Measurements from ENCODE around the gene GRIK5.
"Not testable (repeated sequence)": the region's sequence is repeated elsewhere in the genome, so short reads cannot be mapped to it uniquely, and the experiment has no call there.

GRIK5 gene

DNA sequence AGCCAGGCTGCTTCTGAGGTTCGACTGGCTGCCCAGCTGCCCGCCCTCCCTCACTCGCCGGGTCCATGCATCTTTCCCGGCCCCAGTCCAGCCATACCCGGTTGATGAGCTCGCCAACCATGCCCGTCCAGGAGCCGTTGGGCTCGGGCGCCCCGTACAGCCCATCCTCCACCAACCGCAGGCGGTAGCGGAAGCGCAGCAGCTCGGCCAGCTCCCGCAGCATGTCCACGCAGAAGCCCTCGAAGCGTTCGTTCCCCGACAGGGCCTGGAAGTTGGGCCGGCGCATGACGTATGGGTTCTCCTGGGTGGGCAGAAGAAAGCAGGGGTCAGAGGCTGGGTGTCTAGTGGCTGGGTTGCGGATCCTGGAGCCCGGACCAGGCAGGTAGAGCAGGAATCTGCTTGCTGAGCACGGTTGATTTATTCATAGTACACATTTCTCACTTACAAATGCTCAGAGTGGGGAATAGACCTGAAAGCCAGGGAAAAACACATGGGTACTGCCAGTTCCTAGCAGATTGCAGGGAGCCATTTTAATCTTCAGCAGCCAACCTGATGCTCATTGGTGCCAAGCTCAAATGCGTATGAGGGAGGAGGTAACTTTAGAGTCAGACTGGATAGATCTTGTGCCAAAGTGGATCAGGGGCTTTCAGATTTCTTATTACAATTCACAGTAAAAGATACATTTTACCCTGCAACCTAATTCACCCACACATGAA is 27.4 kb downstream of the GRIK5 start:
- DNase-seq: no peak

DNA sequence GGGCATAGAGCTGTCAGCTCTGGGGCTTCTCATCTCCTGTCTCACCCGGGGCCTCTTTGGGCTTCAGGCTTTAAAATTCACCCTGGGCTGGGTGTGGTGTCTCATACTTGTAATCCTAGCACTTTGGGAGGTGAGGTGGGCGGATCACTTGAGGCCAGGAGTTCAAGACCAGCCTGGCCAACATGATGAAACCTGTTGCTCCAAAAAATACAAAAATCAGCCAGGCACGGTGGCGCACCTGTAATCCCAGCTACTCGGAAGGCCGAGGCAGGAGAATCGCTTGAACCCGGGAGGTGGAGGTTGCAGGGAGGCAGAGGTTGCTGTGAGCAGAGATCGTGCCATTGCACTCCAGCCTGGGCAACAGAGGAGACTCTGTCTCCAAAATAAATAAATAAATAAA is 29.5 kb downstream of the GRIK5 start:
- DNase-seq: not testable (repeated sequence)

DNA sequence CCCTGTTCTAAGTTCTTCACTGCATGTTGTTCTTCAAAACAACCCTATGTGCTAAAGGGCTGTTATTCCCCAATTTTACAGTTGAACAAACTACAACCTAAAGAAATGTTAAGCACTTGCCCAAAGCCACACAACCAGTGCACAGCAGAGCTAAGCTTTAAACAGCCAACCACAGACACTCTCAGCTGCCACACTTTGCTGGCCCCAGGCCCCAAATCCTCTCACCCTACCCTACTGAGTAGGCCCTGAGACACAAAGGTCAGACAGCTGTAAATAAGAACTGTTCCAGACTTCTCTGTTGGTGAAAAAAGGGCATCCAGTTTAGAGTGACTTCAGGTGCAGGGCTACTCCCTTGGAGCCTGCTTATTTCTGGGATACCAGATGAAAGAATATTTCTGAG is 30.0 kb downstream of the GRIK5 start:
- DNase-seq: no peak

DNA sequence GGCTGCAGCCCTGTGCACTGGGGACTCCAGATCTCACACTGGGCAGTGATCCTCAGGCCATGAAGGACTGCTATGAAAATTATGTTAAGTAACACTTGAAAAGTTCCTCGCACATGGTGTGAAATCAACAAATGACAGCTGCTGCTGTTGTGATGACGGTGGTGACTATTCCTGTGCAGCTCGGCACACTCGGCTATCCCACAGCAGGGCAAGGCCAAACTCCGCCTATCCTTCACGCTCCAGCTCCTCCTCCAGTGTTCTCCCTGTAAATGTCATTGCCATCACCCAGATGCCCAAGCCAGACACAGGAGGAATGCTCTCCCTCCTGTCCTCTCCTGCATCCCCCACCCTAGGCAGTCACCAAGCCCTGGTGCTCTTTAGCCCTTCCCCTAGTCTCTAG is 31.3 kb downstream of the GRIK5 start:
- DNase-seq: no peak

DNA sequence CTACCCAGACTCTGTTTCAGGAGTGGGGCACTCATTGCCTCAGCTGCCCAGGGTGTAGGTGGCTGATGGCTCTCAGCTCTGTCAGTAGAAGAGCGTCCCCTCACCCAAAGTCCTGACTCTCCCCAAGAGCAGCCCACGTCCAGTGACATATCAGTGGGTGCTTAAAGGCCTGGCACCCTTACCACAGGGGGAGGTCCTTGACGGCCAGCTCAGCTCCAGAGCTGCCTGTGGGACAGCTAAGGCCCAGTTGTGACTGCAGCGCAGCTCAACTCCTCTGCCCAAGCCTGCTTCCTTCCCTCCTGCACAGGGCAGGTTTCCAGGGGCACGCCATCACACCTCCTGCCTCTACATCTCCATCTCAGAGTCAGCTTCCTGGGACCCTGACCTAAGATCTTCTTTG is 32.4 kb downstream of the GRIK5 start:
- no peak for DNase-seq

DNA sequence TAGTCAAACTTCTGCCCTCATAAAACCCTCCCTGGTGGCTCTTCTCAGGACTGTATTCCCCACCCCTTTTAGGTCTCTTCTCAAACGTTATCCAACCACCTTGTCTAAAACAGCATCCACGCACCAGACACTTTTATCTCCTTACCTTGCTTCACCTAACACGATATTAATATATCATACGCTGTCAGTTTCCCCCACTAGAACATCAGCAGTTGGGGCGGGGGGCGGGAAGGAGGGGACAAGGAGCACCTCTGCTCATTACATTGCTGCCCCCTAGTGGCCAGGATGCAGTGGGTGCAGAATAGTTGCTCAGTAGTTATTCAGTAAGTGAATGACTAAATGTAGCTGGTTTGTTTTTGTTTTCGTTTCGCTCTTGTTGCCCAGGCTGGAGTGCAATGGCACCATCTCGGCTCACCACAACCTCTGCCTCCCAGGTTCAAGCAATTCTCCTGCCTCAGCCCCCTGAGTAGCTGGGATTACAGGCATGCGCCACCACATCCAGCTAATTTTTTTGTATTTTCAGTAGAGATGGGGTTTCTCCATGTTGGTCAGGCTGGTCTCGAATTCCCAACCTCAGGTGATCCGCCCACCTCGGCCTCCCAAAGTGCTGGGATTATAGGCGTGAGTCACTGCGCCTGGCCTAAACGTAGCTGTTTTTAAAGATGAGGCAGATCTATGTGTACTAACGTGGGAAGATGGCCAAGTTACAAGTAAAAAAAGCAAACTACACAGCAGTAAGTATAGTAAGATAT is 35.2 kb downstream of the GRIK5 start:
- DNase-seq: peak; percentile 77

DNA sequence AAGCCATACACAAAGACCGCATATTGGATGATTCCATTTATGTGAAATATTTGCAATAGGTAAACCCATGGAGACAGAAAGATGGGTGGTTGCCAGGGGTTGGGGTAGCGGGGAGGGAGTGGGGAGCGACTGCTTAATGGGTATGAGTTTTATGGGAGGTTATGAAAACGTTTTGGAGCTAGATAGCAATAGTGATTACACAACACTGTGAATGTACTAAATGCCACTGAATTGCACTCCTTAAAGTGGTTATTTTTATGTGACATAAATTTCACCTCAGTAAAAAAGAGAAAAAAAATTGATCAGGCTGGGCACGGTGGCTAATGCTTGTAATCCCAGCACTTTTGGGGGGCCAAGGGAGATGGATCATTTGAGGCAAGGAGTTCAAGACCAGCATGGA is 36.6 kb downstream of the GRIK5 start:
- no peak for DNase-seq

DNA sequence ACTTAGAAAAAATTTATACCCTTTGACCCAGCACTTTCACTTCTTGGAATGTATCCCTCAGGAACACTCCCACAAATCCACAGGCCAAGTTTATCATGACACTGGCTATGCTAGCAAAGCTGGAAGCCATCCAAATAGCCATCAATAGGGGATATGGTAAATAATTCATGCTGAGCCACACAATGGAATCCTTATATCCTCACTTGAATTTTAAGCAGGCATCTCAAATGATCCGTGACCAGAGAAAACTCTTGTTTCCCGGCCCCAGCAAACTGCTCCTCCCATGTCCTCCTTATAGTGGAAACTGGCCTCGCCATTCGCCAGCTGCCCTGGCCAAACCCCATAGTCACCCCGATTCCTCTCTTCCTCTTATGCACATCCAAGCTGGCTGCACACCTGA is 37.6 kb downstream of the GRIK5 start:
- DNase-seq: no peak

DNA sequence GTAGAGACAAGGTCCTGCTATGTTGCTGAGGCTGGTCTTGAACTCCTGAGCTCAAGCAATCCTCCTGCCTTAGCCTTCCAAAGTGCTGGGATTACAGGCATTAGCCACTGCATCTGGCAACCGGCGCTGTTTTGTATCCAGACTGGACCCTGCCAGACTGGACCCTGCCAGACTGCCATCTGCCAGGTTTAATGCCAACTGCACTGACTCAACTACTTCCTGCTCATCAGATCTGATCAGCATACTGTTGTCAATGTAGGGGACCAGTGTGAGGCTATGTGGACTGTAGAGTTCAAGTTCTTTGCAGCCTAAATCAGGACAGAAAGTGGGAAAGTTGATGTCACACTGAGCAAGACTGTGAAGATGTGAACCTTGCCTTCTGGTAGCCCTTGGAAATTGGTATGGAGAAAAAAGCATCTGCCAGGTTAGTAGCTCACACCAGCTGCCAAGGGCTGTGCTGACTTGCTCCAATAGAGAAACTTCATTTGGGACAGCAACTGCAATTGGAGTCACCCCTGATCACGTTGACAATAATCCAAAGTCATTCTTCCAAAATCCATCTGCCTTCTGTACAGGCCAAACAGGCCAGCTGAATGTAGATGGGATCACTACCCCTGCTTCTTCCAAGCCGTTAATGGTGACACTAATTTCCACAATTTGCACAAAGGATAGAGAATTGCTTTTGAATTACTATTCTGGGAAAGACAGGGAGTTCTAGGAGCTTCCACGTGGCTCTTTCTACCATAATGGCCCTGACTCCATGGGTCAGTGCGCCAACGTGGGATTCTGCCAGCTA is 39.2 kb downstream of the GRIK5 start:
- no peak for DNase-seq

DNA sequence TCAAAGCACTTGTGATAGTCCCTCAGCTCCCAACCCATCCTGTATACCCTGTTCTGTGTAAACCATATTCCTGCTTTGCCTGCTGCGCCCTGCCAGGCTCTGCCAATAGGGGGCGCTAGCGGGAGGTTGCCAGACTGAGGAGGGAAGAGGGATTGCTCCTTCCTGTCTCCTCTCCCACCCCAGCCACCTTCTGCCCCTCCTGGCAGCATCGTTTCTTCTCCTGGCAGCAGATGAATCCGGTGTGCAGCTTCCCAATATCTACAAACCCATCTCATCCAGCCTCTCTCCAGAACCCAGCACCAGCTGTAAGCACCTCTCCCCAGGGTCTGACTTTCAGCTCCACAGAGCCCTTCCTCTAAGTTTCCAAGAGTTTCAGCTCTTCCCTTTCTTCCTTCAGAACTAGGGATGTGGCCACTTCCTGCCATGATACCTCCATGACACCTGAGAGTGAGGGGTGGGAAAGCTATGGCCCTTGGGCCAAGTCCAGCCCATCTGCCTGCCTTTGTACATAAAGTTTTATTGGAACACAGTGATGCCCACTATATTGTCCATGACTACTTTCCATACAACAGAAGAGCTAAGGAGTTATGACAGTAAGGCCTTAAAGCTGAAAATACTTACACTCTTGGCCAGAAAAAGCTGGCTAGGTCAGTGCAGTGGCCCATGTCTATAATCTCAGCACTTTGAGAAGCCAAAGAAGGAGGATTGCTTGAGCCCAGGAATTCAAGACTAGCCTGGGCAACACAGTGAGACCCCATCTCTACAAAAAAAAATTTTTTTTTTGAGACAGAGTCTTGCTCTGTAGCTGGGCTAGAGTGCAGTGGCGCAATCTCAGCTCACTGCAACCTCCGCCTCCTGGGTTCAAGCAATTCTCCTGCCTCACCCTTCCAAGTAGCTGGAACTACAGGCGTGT is 41.4 kb downstream of the GRIK5 start:
- DNase-seq: peak; percentile 10

DNA sequence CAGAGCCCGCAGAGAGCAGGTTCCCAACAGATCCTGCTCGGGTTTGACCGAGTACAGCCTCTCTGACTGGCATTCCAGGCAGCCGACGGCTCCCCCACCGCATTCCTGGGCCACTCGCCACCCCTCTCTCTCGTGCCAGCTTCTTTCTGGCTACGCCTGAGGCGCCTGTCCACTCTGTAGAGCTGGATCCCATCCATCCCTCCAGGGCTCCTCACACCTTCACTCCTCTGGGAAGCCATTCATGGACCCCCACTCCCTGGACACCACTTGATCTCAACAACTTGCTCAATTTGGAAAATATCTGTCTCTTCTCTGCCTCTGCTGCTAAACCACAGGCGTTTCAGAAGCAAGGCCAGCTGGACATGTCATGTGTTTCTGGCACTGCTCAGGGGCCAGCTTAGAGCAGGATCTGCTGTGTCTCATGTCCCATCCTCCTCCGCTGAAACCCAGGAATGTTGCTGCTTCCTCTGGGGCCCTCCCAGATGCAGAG is 45.3 kb downstream of the GRIK5 start:
- DNase-seq: no peak

DNA sequence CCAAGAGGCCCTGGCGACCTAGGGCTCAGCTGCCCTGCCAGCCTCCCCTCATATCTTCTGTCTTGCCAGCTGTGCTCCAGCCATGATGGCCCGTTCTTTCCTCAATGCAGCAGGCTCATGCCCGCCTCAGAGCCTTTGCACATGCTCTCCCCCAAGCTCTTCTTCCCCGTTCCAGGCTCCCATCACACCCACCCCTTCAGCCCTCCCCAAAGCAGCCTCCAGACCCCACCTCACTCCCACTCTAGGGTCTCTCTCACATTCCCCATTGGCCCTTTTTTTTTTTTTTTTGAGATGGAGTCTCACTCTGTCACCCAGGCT is 46.1 kb downstream of the GRIK5 start:
- DNase-seq: no peak

DNA sequence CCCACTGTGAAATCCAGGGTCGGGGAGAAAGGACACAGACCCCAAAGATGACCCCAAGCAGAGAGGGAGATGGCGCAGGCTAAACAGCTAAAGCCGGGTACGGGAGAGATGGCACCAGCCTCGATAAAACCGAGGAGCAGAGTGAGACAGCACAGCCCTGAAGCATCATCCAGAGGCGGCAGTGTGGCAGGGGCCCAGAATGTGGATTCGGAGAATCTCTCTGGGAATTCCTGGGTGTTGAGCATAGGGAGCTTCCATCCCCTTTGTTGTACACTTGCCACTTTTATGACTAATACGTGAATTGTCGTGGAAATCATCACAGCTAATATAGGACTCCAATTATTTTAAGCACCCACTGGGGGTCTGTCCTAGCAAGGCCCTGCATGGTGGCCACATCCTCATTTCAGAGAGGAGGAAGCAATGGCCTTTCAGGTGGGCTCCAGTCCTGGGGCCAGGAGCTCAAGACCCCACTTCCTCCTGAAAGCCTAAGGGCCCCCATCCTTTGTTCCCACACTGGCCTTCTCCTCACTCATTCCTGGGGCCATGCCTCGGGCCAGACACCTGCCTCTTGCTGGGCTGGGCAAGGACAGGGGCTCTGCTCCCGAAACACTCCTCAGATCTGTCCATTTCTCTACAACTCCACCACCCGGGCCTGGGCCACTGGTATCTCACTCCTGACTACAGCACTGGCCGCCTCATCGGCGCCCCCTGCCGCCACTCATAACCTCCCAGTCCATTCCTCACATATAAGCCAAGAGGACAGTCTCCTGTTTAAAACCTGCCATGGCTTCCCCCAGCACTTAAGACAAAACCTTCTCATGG is 46.7 kb downstream of the GRIK5 start:
- peak; percentile 27 for DNase-seq

DNA sequence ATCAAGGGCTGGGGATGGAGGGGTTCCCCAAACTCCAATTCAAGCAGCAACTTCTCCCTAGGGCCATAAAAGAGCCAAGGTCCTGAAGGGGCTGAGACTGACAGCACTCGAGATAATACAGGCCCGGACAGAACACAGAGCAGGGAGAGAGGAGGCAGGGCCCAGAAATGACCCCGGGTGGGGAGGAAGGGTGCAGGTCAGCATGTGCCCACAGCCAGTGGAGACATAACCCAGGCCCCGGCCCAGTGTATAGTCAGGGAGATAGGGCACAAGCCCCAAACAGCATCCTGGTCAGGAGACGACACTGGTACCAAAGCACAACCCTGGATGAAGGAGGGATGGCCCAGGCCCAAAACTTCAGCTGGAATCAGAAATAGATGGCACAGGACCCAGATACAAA is 47.4 kb downstream of the GRIK5 start:
- DNase-seq: no peak

DNA sequence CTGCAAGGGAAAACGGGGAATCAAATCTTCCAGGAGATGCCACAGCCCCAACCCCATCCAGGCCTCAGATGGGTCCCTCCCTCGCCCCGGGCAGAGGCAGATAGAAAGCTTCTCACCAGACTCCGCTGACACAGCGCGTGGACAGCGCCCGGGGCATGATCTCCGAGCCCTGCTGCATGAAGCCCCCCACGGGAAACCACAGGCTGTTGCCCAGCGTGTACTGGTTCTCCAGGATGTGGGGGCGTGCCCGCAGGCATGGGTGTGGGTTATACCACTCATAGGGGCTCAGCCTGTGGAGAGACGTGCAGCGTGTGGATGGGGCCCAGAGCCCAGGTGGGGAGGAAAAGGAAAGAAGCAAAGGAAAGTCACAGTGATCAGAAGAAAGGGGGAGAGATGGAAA is 48.8 kb downstream of the GRIK5 start:
- no peak for DNase-seq

DNA sequence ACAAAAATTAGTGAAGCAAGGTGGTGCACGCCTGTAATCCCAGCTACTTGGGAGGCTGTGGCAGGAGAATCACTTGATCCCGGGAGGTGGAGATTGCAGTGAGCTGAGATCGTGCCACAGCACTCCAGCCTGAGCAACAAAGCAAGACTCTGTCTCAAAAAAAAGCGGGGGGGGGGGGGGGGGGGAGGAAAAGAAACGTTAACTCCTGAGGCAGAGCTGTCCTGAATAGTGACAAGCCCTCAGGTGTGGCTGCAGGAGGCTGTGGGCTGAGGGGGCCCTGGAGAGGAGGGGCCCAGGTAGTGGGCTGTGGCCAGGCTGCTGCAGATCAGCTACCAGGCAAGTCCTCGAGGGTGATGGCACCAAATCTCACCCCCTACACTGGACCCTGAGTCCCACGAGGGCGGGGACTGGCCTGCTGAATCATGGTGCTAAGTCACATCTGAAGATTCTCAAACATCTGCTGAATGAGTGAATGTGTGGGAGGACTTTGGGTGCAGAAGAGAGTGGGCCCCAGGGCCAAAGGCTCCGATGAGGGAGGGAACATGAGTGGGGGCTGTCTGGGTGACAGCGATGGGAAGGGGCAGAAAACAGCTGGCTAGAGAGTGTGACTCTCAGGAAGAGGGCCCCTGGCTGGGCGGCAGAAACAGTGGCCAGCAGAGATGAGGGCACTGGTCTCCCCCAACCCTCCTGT is 51.4 kb downstream of the GRIK5 start:
- DNase-seq: no peak

DNA sequence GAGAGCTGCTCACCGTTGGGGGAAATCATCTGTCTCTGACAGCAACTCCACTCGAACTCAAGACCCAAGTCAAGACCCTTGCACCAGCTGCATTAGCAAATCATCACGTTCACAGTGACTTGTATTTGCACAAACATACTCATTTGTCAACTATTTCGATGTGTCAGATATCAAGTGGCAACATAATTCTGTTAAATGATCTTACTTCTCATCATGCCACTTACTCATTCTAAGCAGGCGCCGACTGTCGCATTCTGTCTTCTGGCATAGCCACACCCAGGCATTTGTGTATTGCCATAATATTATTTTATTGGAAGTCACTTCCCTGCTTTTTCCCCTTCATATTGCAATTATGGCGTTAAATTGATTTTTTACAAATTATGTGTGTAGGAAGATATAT is 53.0 kb downstream of the GRIK5 start:
- no peak for DNase-seq

DNA sequence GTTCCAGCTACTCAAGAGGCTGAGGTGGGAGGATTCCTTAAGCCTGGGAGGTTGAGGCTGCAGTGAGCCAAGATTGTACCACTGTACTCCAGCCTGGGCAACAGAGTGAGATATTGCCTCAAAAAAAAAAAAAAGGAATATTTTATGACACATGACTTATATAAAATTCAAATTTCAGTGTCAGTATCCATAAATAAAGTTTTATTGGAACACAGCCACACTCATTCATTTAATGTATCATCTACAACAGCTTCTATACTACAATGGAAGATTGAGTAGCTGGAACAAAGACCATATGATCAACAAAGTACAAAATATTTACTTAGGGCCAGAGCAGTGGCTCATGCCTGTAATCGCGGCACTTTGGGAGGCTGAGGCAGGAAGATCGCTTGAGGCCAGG is 57.3 kb downstream of the GRIK5 start:
- DNase-seq: not testable (repeated sequence)

DNA sequence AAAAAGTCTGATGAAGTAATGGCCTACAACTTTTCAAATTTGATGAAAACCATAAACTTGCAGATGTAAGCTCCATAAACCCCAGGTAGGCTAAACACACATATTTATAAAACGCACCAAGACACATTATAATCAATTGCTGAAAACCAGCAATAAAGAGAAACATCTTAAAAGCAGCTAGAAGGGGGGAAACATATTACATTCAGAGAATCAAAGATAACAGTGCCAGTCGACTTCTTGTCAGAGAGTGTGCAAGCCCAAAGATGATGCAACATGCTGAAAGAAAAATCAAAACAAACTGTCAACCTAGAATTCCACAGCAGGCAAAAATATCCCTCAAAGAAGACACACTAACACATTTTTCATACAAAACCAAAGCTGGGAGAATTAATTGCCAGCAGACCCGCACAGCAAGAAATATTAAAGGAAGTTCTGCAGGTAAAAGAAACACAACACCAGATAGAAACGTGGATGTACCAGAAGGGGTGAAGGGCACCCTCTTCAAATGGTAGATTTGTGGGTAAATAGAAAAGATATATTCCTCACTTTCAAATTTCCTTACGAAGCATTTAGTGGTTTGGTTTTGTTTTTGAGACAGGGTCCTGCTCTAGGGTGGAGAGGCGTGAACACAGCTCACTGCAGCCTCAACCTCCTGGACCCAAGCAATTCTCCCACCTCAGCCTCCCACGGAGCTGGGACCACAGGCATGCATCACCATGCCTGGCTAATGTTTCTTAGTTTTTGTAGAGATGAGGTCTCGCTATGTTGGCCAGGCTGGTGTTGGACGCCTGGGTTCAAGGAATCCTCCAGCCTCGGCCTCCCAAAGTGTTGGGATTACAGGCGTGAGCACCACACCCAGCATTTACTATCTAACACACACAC is 59.5 kb downstream of the GRIK5 start:
- no peak for DNase-seq

DNA sequence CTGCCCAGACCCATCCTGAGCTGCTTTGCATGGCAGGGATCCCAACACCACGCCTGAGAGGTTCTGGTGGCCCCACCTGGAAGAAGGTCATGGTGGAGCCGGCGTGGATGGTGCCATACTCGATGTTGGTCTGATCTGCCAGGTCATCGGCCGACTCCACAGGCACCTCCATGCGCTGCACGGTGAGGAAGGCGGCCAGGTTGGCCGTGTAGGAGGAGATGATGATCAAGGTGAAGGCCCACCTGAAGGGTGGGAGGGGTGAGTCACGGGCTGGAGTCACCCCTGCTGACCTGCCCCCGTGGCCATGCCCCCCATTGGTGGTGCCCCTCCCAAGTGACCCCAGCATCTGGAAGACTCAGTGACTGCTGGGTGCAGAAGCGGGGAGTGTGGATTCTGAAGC is 63.4 kb downstream of the GRIK5 start:
- no peak for DNase-seq
